ENCODE results near the gene MAPK12. TPM values are rescaled to one million over a fixed set of nuclear protein-coding genes. Genes with fewer than 3 reads are reported as not detected.

MAPK12 gene
- polyA plus RNA-seq, 1 experiment: 26.6 TPM

DNA sequence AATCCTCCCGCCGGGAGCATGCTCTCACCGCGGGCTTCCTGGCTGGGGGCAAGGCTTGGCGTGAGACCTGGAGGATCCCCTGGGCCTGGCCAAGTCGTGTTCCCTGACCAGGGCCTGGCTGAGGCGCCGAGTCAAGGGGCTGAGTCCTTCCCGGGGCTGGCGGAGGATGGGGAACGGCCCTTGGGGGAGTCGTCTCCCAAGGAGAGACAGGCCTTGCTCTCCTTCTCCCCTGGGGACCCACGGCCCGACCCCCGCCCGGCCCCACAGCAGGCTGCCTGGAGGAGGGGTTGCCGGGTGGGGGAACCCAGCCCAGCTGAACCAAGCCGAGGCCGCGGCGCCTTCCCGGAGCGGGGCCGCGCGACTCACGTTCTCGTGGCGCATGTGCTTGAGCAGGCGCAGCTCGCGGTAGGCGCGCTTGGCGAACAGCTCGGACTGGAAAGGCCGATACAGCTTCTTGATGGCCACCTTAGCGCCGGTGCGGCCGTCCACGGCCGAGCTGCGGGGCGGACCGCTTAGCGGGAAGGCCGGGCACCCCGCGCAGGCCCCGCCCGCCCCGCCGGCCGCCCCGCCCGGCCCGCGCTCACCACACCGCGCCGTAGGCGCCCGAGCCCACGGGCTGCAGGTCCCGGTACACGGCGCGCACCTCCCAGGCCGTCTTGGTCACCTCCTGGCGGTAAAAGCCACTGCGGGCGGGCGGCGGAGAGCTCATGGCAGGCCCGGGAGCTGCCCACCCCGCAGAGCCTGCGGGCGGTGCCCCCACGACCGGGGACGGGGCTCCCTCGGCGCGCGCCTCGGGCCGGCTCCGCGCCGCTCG is 475 bp downstream of the MAPK12 start:
- Histone ChIP-seq H3K27ac (ENCODE audit: low read depth, low read length) (peak overlapping the region; percentile 57), H3K9me3 (ENCODE audit: control insufficient read depth, insufficient read depth, low read length) (no peaks in the 10 kb centered on the region; the same call in 1 of the 2 replicates), H3K27me3 (ENCODE audit: control insufficient read depth, insufficient read depth, low read length) (no peaks in the 10 kb centered on the region), H3K4me3 (ENCODE audit: low read depth, low read length) (peak overlapping the region; percentile 75)
- DNase-seq (ENCODE audit: low read depth, low spot score): no peak
- ChIA-PET POLR2A (interaction anchor here (0.6 to 1.9 kb wide), 2 partner anchors 10 to 35 kb away, joined by 3 to 8 read pairs; partner anchors contain the start of gene HDAC10), CTCF (interaction anchor here (1.0 to 1.3 kb wide), 2 partner anchors 10 to 67 kb away, joined by 3 to 4 read pairs; partner anchors contain the start of gene HDAC10)
- TF ChIP-seq, protein P1, sequence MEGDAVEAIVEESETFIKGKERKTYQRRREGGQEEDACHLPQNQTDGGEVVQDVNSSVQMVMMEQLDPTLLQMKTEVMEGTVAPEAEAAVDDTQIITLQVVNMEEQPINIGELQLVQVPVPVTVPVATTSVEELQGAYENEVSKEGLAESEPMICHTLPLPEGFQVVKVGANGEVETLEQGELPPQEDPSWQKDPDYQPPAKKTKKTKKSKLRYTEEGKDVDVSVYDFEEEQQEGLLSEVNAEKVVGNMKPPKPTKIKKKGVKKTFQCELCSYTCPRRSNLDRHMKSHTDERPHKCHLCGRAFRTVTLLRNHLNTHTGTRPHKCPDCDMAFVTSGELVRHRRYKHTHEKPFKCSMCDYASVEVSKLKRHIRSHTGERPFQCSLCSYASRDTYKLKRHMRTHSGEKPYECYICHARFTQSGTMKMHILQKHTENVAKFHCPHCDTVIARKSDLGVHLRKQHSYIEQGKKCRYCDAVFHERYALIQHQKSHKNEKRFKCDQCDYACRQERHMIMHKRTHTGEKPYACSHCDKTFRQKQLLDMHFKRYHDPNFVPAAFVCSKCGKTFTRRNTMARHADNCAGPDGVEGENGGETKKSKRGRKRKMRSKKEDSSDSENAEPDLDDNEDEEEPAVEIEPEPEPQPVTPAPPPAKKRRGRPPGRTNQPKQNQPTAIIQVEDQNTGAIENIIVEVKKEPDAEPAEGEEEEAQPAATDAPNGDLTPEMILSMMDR (IDR thresholded peaks at IDR 0.05; ENCODE audit: low read depth, low read length): no peak

DNA sequence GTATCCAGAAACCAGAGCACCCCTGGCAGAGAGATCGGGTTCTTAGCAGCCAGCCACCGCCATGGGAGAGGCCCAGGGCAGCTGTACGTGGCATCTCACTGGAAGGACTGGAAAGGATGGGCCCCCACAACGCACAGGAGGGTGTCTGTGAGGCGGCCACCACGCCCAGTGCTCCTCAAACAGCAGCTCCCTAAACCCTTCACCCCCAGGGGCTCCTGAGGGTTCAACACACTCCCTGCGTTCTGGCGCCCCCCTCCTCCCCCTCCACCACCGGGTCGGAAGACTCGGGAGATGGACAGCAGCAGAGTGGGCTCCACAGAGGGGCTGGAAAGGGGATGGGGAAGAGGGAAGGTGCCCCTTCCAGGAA is 1.1 kb downstream of the MAPK12 start:
- peak overlapping the region; percentile 57 for H3K27ac ChIP-seq (ENCODE audit: low read depth, low read length)
- POLR2A ChIA-PET: interaction anchor here (1.9 kb wide), 1 partner anchor 10 kb away, joined by 8 read pairs; the partner anchor contains the start of gene HDAC10
- H3K27me3 ChIP-seq (ENCODE audit: control insufficient read depth, insufficient read depth, low read length): no peaks in the 10 kb centered on the region
- TF ChIP-seq, protein P1 (IDR thresholded peaks at IDR 0.05; ENCODE audit: low read depth, low read length): no peak
- no peak for DNase-seq (ENCODE audit: low read depth, low spot score)
- CTCF ChIA-PET: interaction anchor here (1.3 kb wide), 1 partner anchor 9 kb away, joined by 4 read pairs; the partner anchor contains the start of gene HDAC10
- no peaks in the 10 kb centered on the region; the same call in 1 of the 2 replicates for H3K9me3 ChIP-seq (ENCODE audit: control insufficient read depth, insufficient read depth, low read length)
- H3K4me3 ChIP-seq (ENCODE audit: low read depth, low read length): peak overlapping the region; percentile 75

DNA sequence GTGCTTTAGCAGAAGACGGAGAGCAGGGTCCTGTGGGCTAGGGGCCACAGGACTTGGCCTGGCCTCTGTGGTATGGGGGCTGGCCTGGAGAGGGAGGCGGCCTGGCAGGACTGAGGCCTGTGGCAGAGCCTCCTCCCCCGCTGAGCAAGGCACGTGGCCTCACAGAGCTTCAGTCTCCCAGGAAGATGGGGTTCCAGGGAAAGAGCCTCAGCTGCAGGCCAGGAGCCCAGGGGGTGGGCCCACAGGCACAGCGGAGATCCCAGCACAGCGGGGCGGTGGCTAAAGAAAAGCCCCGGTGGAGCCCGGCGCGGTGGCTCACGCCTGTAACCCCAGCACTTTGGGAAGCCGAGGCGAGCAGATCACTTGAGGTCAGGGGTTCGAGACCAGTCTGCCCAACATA is 2.2 kb downstream of the MAPK12 start:
- DNase-seq (ENCODE audit: low read depth, low spot score): no peak
- Histone ChIP-seq H3K9me3 (ENCODE audit: control insufficient read depth, insufficient read depth, low read length) (no peaks in the 10 kb centered on the region; the same call in 1 of the 2 replicates), H3K4me3 (ENCODE audit: low read depth, low read length) (no peak overlapping the region), H3K27me3 (ENCODE audit: control insufficient read depth, insufficient read depth, low read length) (no peaks in the 10 kb centered on the region), H3K27ac (ENCODE audit: low read depth, low read length) (no peak overlapping the region)
- POLR2A ChIA-PET: interaction anchor here (0.5 kb wide), 1 partner anchor 18 kb away, joined by 3 read pairs; no protein-coding TSS in a partner anchor
- CTCF ChIA-PET: interaction anchor here (1.1 kb wide), 1 partner anchor 82 kb away, joined by 4 read pairs; no protein-coding TSS in a partner anchor
- TF ChIP-seq, protein P1 (IDR thresholded peaks at IDR 0.05; ENCODE audit: low read depth, low read length): no peak

DNA sequence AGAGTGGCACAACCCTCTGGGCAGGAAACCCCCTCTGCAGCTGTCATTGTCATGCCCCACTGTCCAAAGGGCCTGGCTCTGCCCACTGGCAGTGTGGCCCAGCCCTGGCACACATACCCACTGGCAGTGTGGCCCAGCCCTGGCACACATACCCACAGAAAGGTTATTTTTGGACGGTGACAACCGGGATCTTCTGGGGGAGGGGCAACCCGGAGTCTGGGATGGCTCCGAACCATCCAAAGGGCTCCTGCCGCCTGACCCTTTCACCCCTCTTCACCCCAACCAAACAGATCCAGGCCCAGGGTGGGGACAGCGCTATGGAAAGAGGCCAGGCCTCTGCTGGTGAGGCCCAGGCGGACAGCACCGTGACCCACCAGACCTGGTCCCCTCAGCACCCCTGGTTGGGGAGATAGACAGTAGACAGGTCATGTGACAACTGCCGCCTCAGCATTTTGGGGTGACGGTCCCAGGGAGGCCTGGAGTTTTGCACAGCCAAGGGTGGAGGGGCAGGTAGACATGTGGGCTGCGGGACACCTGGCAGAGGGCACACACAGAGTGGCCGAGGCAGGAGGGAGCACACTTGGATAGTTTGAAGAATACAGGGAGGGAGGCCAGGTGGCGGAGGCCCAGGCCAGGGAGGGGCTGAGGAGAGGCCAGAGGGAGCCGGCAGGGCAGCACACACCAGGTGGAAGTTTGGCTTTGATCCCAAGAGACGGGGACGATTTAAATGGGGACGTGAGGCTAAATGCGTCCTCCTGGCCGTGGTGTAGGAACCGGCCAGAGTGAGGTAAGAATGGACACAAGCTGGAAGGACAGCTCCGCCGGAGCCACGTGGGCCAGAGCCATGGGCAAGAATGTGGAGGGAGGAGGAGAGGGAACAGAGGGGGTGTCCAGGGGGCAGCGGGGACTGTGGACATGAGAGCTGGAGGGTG is 2.9 kb downstream of the MAPK12 start:
- CTCF ChIA-PET: interaction anchor here (0.8 to 1.1 kb wide), 2 partner anchors 83 kb away, joined by 3 to 4 read pairs; no protein-coding TSS in a partner anchor
- no peak for DNase-seq (ENCODE audit: low read depth, low spot score)
- Histone ChIP-seq H3K9me3 (ENCODE audit: control insufficient read depth, insufficient read depth, low read length) (no peaks in the 10 kb centered on the region; the same call in 1 of the 2 replicates), H3K4me3 (ENCODE audit: low read depth, low read length) (no peak overlapping the region), H3K27ac (ENCODE audit: low read depth, low read length) (no peak overlapping the region), H3K27me3 (ENCODE audit: control insufficient read depth, insufficient read depth, low read length) (no peaks in the 10 kb centered on the region)
- TF ChIP-seq, protein P1 (IDR thresholded peaks at IDR 0.05; ENCODE audit: low read depth, low read length): no peak
- POLR2A ChIA-PET: no interaction called here

Measured in AG04450 (cell line).